ENCODE results near the gene IL19.

Gene IL19

DNA sequence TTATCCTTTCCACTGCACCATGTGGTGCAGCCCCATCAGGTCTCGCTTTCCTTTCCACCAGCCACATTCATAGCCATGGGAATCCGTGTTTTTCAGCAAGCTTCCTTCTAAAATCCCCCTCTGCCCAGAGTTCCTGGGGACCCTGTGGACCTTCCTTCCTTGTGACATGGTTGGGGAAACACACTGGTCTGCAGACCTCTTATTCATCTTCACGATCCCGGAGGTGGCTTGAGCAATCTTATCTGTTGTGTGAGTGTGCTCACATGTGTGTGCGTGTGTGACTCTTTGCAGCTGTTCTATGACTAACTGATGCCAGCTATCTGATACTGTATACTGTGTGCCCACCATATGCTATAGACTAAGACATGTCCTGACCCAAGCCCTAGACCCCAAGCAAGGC is 17.3 kb downstream of the IL19 start:
- Histone ChIP-seq H3K4me1 (ENCODE audit: control insufficient read depth, insufficient read depth, low read depth, low read length) (peaks cover 3% of the 10 kb centered on the region), H4K8ac (ENCODE audit: low read length) (no peak overlapping the region), H2BK5ac (ENCODE audit: low read depth, low read length, poor library complexity, severe bottlenecking) (no peak overlapping the region), H3K9ac (ENCODE audit: low read length) (no peak overlapping the region), H3K36me3 (ENCODE audit: control insufficient read depth in 1 of 2, insufficient read depth in 2 of 2, low read depth in 1 of 2, low read length in 2 of 2) (no peaks in the 10 kb centered on the region), H3K79me1 (replicated peaks; ENCODE audit: low read length, poor library complexity, severe bottlenecking) (no peaks in the 10 kb centered on the region), H3K27me3 (ENCODE audit: control insufficient read depth in 1 of 2, insufficient read depth in 1 of 2, low read length in 2 of 2) (peaks cover 13 to 20% of the 10 kb centered on the region in 2 experiments), H2AFZ (ENCODE audit: low read depth, low read length) (no peak overlapping the region), H2BK15ac (ENCODE audit: low read depth, poor library complexity, severe bottlenecking) (no peak overlapping the region), H3K4me2 (ENCODE audit: low read length, poor library complexity, severe bottlenecking) (no peak overlapping the region), H3K4me3 (ENCODE audit: insufficient read depth in 1 of 2, low read depth in 1 of 2, low read length in 2 of 2) (no peak overlapping the region), H3K27ac (ENCODE audit: low read length, poor library complexity, severe bottlenecking) (no peak overlapping the region), H2BK12ac (ENCODE audit: low read length in 2 of 2) (no peak overlapping the region), H2AK5ac (ENCODE audit: low read length, severe bottlenecking) (no peak overlapping the region), H3K23ac (ENCODE audit: low read length in 2 of 2) (no peak overlapping the region), H3K14ac (ENCODE audit: low read length in 2 of 2) (no peak overlapping the region), H3K9me3 (ENCODE audit: control insufficient read depth, low read length) (no peaks in the 10 kb centered on the region), H2BK120ac (ENCODE audit: low read depth, low read length) (no peak overlapping the region), H4K91ac (ENCODE audit: low read length) (no peak overlapping the region), H3K4ac (ENCODE audit: low read depth in 1 of 2, low read length in 2 of 2) (no peak overlapping the region), H3K18ac (ENCODE audit: low read depth in 1 of 2, low read length in 2 of 2) (no peak overlapping the region)
- DNase-seq, result no peak
- WGBS, result 84% methylated on average over 5 of the region's 5 CpGs

DNA sequence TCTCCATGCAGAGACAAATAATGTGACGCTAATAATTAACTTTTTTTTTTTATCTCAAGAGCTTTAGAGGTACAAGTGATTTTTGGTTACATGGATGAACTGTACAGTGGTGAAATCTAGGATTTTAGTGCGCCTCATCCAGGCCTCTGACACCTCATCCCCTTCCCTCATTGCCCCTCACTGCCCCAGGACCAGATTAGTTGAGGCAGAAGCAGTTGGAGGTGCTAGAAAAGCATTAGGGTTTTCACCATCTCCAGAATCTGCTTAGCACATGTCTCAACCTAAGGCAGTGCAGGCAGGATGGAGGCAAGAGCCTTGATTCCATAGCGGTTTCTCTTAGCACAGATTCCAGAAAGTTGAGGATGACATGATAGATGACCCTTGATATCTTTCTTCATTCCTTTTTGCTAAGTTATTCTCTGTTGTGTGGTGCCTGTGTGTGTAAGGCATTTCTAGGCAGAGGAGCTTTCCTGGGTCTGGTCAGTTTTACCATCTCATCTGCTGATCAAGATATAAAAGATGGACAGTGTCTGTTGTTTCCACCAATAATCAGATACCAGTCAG is 18.0 kb downstream of the IL19 start:
- H3K4ac ChIP-seq (ENCODE audit: low read depth in 1 of 2, low read length in 2 of 2), result no peak overlapping the region
- H4K8ac ChIP-seq (ENCODE audit: low read length), result no peak overlapping the region
- no peak overlapping the region for H2AFZ ChIP-seq (ENCODE audit: low read depth, low read length)
- no peak overlapping the region for H3K27ac ChIP-seq (ENCODE audit: low read length, poor library complexity, severe bottlenecking)
- H2BK15ac ChIP-seq (ENCODE audit: low read depth, poor library complexity, severe bottlenecking), result no peak overlapping the region
- H3K14ac ChIP-seq (ENCODE audit: low read length in 2 of 2), result no peak overlapping the region
- no peak overlapping the region for H3K18ac ChIP-seq (ENCODE audit: low read depth in 1 of 2, low read length in 2 of 2)
- H3K79me1 ChIP-seq (replicated peaks; ENCODE audit: low read length, poor library complexity, severe bottlenecking), result no peaks in the 10 kb centered on the region
- H3K4me1 ChIP-seq (ENCODE audit: control insufficient read depth, insufficient read depth, low read depth, low read length), result peaks cover 5% of the 10 kb centered on the region
- H3K9me3 ChIP-seq (ENCODE audit: control insufficient read depth, low read length), result no peaks in the 10 kb centered on the region
- H2BK120ac ChIP-seq (ENCODE audit: low read depth, low read length), result no peak overlapping the region
- H3K36me3 ChIP-seq (ENCODE audit: control insufficient read depth in 1 of 2, insufficient read depth in 2 of 2, low read depth in 1 of 2, low read length in 2 of 2), result no peaks in the 10 kb centered on the region
- H3K27me3 ChIP-seq (ENCODE audit: control insufficient read depth in 1 of 2, insufficient read depth in 1 of 2, low read length in 2 of 2), result peaks cover 13 to 20% of the 10 kb centered on the region in 2 experiments
- H3K4me3 ChIP-seq (ENCODE audit: insufficient read depth in 1 of 2, low read depth in 1 of 2, low read length in 2 of 2), result no peak overlapping the region
- H2AK5ac ChIP-seq (ENCODE audit: low read length, severe bottlenecking), result no peak overlapping the region
- H3K4me2 ChIP-seq (ENCODE audit: low read length, poor library complexity, severe bottlenecking), result no peak overlapping the region
- no peak for DNase-seq
- no peak overlapping the region for H4K91ac ChIP-seq (ENCODE audit: low read length)
- WGBS, result 100% methylated on average over 2 of the region's 3 CpGs
- no peak overlapping the region for H2BK5ac ChIP-seq (ENCODE audit: low read depth, low read length, poor library complexity, severe bottlenecking)
- H3K9ac ChIP-seq (ENCODE audit: low read length), result no peak overlapping the region
- H3K23ac ChIP-seq (ENCODE audit: low read length in 2 of 2), result no peak overlapping the region
- peak overlapping the region in 1 of 2 experiments; percentile 61 for H2BK12ac ChIP-seq (ENCODE audit: low read length in 2 of 2)

DNA sequence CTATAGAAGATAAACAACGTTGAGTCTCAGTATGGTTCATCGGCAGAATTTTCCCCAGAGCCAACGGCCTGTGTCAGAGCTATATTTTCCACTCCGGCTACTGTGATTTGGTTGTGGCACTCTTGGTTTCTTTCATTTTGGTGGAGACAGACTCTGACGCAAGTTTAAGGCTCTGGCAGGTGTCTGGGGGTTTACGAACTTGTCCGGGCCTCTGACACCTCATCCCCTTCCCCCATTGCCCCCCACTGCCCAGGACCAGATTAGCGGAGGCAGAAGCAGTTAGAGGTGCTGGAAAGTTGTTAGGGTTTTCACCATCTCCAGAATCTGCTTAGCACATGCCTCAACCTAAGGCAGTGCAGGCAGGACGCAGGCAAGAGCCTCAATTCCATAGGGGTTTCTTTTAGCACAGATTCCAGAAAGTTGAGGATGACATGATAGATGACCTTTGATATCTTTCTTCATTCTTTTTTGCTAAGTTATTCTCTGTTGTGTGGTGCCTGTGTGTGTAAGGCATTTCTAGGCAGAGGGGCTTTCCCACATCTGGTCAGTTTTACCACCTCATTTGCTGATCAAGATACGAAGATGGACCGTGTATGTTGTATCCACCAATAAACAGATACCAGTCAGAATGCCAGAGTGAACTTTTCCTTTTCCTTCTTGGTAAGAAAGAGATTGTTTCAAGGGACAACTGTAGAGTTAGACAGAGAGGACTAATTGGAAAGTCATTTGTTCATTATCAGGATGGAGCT is 20.1 kb downstream of the IL19 start:
- no peak for DNase-seq
- no peak overlapping the region for H3K4ac ChIP-seq (ENCODE audit: low read depth in 1 of 2, low read length in 2 of 2)
- no peak overlapping the region for H4K91ac ChIP-seq (ENCODE audit: low read length)

DNA sequence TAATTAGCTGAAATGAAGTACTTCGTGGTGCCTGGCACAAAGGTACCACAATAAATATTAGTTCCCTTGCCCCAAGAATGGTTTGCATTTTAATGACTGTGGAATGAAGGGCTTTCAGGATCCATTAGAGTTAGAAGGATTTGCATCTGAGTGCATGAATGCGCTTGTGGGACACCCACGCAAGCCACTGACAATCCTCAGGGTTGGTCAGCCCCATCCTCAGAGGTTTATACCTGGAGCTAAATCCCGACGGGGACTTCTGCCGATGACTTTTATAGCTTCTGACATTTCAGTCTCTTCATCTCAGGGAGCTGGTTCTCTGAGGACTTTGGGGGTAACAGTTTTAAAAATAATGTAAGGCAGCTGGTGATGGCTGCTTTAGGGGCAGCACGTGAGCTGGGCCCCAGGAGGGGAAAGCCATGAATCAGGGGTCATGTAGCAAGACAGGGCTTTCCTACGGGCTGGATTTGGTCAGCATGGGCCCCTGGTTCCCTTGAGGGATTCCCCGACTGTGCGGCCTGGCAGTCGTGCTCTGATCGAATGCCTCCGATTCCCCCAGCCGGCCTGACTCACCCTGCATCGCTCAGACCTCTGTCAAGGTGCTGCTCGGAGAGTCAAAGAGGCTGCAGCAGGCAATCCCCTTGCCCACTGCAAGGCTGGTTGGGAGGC is 22.5 kb downstream of the IL19 start:
- WGBS, result 75% methylated on average over 16 of the region's 16 CpGs
- H3K79me1 ChIP-seq (replicated peaks; ENCODE audit: low read length, poor library complexity, severe bottlenecking), result no peaks in the 10 kb centered on the region

More for the DNA sequence above, 20.1 kb downstream of the IL19 start:
- Histone ChIP-seq H3K4me2 (ENCODE audit: low read length, poor library complexity, severe bottlenecking) (no peak overlapping the region), H3K14ac (ENCODE audit: low read length in 2 of 2) (no peak overlapping the region), H2BK15ac (ENCODE audit: low read depth, poor library complexity, severe bottlenecking) (no peak overlapping the region), H3K27ac (ENCODE audit: low read length, poor library complexity, severe bottlenecking) (no peak overlapping the region), H3K18ac (ENCODE audit: low read depth in 1 of 2, low read length in 2 of 2) (no peak overlapping the region), H3K9ac (ENCODE audit: low read length) (no peak overlapping the region), H4K8ac (ENCODE audit: low read length) (no peak overlapping the region), H2BK120ac (ENCODE audit: low read depth, low read length) (no peak overlapping the region), H3K36me3 (ENCODE audit: control insufficient read depth in 1 of 2, insufficient read depth in 2 of 2, low read depth in 1 of 2, low read length in 2 of 2) (no peaks in the 10 kb centered on the region), H2BK12ac (ENCODE audit: low read length in 2 of 2) (peak overlapping the region in 1 of 2 experiments; percentile 15), H2AFZ (ENCODE audit: low read depth, low read length) (no peak overlapping the region), H3K9me3 (ENCODE audit: control insufficient read depth, low read length) (no peaks in the 10 kb centered on the region), H3K4me3 (ENCODE audit: insufficient read depth in 1 of 2, low read depth in 1 of 2, low read length in 2 of 2) (no peak overlapping the region), H3K27me3 (ENCODE audit: control insufficient read depth in 1 of 2, insufficient read depth in 1 of 2, low read length in 2 of 2) (peaks cover 10 to 20% of the 10 kb centered on the region in 2 experiments), H3K79me1 (replicated peaks; ENCODE audit: low read length, poor library complexity, severe bottlenecking) (no peaks in the 10 kb centered on the region), H2AK5ac (ENCODE audit: low read length, severe bottlenecking) (no peak overlapping the region), H3K4me1 (ENCODE audit: control insufficient read depth, insufficient read depth, low read depth, low read length) (peaks cover 5% of the 10 kb centered on the region), H3K23ac (ENCODE audit: low read length in 2 of 2) (no peak overlapping the region), H2BK5ac (ENCODE audit: low read depth, low read length, poor library complexity, severe bottlenecking) (no peak overlapping the region)
- 94% methylated on average over 7 of the region's 11 CpGs for WGBS

More for the DNA sequence above, 22.5 kb downstream of the IL19 start:
- H3K14ac ChIP-seq (ENCODE audit: low read length in 2 of 2), result peak overlapping the region in 1 of 2 experiments; percentile 80
- H3K4me3 ChIP-seq (ENCODE audit: insufficient read depth in 1 of 2, low read depth in 1 of 2, low read length in 2 of 2), result no peak overlapping the region
- no peak overlapping the region for H3K27ac ChIP-seq (ENCODE audit: low read length, poor library complexity, severe bottlenecking)
- no peak overlapping the region for H3K23ac ChIP-seq (ENCODE audit: low read length in 2 of 2)
- H3K4me2 ChIP-seq (ENCODE audit: low read length, poor library complexity, severe bottlenecking), result no peak overlapping the region
- H3K18ac ChIP-seq (ENCODE audit: low read depth in 1 of 2, low read length in 2 of 2), result peak overlapping the region in 1 of 2 experiments; percentile 61
- no peaks in the 10 kb centered on the region for H3K9me3 ChIP-seq (ENCODE audit: control insufficient read depth, low read length)
- peaks cover 0 to 10% of the 10 kb centered on the region in 2 experiments for H3K27me3 ChIP-seq (ENCODE audit: control insufficient read depth in 1 of 2, insufficient read depth in 1 of 2, low read length in 2 of 2)
- no peak overlapping the region for H2AFZ ChIP-seq (ENCODE audit: low read depth, low read length)
- no peak overlapping the region for H2BK120ac ChIP-seq (ENCODE audit: low read depth, low read length)
- H2AK5ac ChIP-seq (ENCODE audit: low read length, severe bottlenecking), result no peak overlapping the region
- H3K9ac ChIP-seq (ENCODE audit: low read length), result no peak overlapping the region
- H4K8ac ChIP-seq (ENCODE audit: low read length), result peak overlapping the region; percentile 78
- H4K91ac ChIP-seq (ENCODE audit: low read length), result peak overlapping the region; percentile 53
- H3K4ac ChIP-seq (ENCODE audit: low read depth in 1 of 2, low read length in 2 of 2), result peak overlapping the region in 1 of 2 experiments; percentile 8
- peak overlapping the region; percentile 71 to 84 for H2BK12ac ChIP-seq (ENCODE audit: low read length in 2 of 2)
- no peaks in the 10 kb centered on the region for H3K36me3 ChIP-seq (ENCODE audit: control insufficient read depth in 1 of 2, insufficient read depth in 2 of 2, low read depth in 1 of 2, low read length in 2 of 2)
- no peak overlapping the region for H2BK15ac ChIP-seq (ENCODE audit: low read depth, poor library complexity, severe bottlenecking)
- H2BK5ac ChIP-seq (ENCODE audit: low read depth, low read length, poor library complexity, severe bottlenecking), result no peak overlapping the region
- peaks cover 5% of the 10 kb centered on the region for H3K4me1 ChIP-seq (ENCODE audit: control insufficient read depth, insufficient read depth, low read depth, low read length)
- DNase-seq, result peak; percentile 70
